ENCODE data around the gene KRT1. TPM values are rescaled to one million over a fixed set of nuclear protein-coding genes. Genes with fewer than 3 reads are reported as not detected.

The KRT1 gene
- total and polyA plus RNA-seq, 10 of the 15 experiments (the other 5 are each of a cell fraction or from before 2014, with no cell fraction given) = not detected

- TF ChIP-seq ATF2 (IDR thresholded peaks at IDR 0.05; ENCODE audit: low read length) (no peak), ZNF274 (IDR thresholded peaks at IDR 0.05; ENCODE audit: insufficient read depth, insufficient read length) (no peak), ZBTB33 (IDR thresholded peaks at IDR 0.05) (no peak), FOS (IDR thresholded peaks at IDR 0.05; ENCODE audit: borderline replicate concordance, extremely low read depth, insufficient read length) (no peak), MYB (IDR thresholded peaks at IDR 0.05; ENCODE audit: borderline replicate concordance, low read depth, low read length) (no peak), POU2F2 (IDR thresholded peaks at IDR 0.05; ENCODE audit: borderline replicate concordance, low read depth, low read length) (no peak)
These were observed 10.8 kb downstream of the KRT1 start (continued) for GRCh38 chr12:52669426-52669825.

GRCh38 chr12:52667931-52668330, 12.3 kb downstream of the KRT1 start:
- no peak overlapping the region for H3K4me2 ChIP-seq (ENCODE audit: control insufficient read depth, insufficient read depth)
- in situ Hi-C loops (cut with MboI) = no loop called here
- ChIA-PET RAD21 (ENCODE audit: unreplicated experiment) (no interaction called here), CTCF (no interaction called here), POLR2A (no interaction called here), SMC1A (ENCODE audit: uncharacterized antibody, unreplicated experiment) (no interaction called here)
- no peaks in the 10 kb centered on the region for H3K9me3 ChIP-seq (replicated peaks; ENCODE audit: control insufficient read depth, insufficient read depth, low read length)
- no peaks in the 10 kb centered on the region for H3K79me2 ChIP-seq (ENCODE audit: control insufficient read depth, insufficient read depth, low read length)
- 23% methylated on average over 7 of the region's 7 CpGs for WGBS (ENCODE audit: insufficient coverage, insufficient replicate concordance, low lambda C conversion rate, missing lambda C conversion rate)
- no peak overlapping the region for H2AFZ ChIP-seq (ENCODE audit: control insufficient read depth, low read depth, low read length)
- intact Hi-C loops (cut with micrococcal nuclease; ENCODE audit: unreplicated experiment) = no loop called here
- ATAC-seq (no peak), DNase-seq (ENCODE audit: low read depth, low spot score) (no peak), FAIRE-seq (no peak)
- H3K4me3 ChIP-seq = no peak overlapping the region
- H3K9ac ChIP-seq (ENCODE audit: control insufficient read depth, insufficient read depth, low read length) = no peak overlapping the region
- no peaks in the 10 kb centered on the region for H3K4me1 ChIP-seq (ENCODE audit: control insufficient read depth, insufficient read depth, low read length)
- H3K36me3 ChIP-seq (ENCODE audit: control insufficient read depth in 2 of 2, insufficient read depth in 2 of 2, low read length in 1 of 2) = no peaks in the 10 kb centered on the region
- BruUV-seq (replicated peaks) = no TSS peak
- H4K20me1 ChIP-seq (ENCODE audit: control insufficient read depth, insufficient read depth) = no peaks in the 10 kb centered on the region
- H3K27me3 ChIP-seq (replicated peaks in 1 of 2; ENCODE audit: control insufficient read depth in 2 of 2, insufficient read depth in 2 of 2, low read length in 1 of 2) = peaks cover 0 to 2% of the 10 kb centered on the region in 2 experiments; a peak in 1 of 4 replicates
- no peak overlapping the region for H3K27ac ChIP-seq (ENCODE audit: control insufficient read depth, insufficient read depth)
- TF ChIP-seq ZNF274 (IDR thresholded peaks at IDR 0.05; ENCODE audit: insufficient read depth, insufficient read length) = no peak
- no peak for TF ChIP-seq STAT3 (IDR thresholded peaks at IDR 0.05; ENCODE audit: low read depth, low read length)
- no peak for TF ChIP-seq ZBTB40 (IDR thresholded peaks at IDR 0.05; ENCODE audit: borderline replicate concordance)
- no peak for TF ChIP-seq TCF12 (IDR thresholded peaks at IDR 0.05; ENCODE audit: low read depth, low read length)
- no peak for TF ChIP-seq SMC3 (IDR thresholded peaks at IDR 0.05; ENCODE audit: borderline replicate concordance, low read length)
- TF ChIP-seq POLR2AphosphoS5 (IDR thresholded peaks at IDR 0.05; ENCODE audit: low read length) = no peak
- no peak for TF ChIP-seq CHD4 (IDR thresholded peaks at IDR 0.05)
- no peak for TF ChIP-seq NKRF (conservative IDR thresholded peaks at IDR 0.05)
- TF ChIP-seq SMAD1 (IDR thresholded peaks at IDR 0.05; ENCODE audit: low read depth, partially characterized antibody) = no peak
- no peak for TF ChIP-seq PML (IDR thresholded peaks at IDR 0.05; ENCODE audit: low read length)

All from GM12878 (cell line).